ENCODE measurements around the gene KCNAB1. TPM values are rescaled to one million over a fixed set of nuclear protein-coding genes. Genes with fewer than 3 reads are reported as not detected.

Gene KCNAB1
- total RNA-seq, 3 donors from 2014 or later: 0.65 to 13.5 (median 1.2) TPM

DNA sequence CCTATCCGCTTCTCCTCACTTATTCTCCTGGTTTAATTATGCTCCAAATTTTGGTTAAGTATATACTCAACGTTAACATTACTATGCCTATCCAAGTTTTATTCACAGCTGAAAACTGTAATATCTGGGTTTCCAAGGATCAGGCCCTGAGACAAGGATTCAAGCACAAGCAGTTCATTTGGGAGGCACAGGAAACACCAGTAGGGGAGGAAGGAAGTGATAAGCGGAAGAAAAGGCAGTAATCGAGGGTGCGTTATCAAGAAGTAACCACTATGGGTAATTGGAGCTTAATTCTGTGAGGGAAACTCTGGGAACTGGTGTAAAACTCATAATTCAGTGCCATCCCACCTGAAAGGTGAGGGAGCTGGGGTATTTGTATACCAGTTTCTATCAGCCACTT lies 120.3 kb downstream of the KCNAB1 start:
- TF ChIP-seq, protein P1, sequence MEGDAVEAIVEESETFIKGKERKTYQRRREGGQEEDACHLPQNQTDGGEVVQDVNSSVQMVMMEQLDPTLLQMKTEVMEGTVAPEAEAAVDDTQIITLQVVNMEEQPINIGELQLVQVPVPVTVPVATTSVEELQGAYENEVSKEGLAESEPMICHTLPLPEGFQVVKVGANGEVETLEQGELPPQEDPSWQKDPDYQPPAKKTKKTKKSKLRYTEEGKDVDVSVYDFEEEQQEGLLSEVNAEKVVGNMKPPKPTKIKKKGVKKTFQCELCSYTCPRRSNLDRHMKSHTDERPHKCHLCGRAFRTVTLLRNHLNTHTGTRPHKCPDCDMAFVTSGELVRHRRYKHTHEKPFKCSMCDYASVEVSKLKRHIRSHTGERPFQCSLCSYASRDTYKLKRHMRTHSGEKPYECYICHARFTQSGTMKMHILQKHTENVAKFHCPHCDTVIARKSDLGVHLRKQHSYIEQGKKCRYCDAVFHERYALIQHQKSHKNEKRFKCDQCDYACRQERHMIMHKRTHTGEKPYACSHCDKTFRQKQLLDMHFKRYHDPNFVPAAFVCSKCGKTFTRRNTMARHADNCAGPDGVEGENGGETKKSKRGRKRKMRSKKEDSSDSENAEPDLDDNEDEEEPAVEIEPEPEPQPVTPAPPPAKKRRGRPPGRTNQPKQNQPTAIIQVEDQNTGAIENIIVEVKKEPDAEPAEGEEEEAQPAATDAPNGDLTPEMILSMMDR (IDR thresholded peaks at IDR 0.05): no peak
- Histone ChIP-seq H3K4me1 (ENCODE audit: low read depth) (no peaks in the 10 kb centered on the region), H3K36me3 (ENCODE audit: low read depth) (no peaks in the 10 kb centered on the region), H3K9me3 (no peaks in the 10 kb centered on the region), H3K4me3 (no peak overlapping the region)
- intact Hi-C loops (cut with DNase I, micrococcal nuclease): no loop called here
- ATAC-seq (no peak), DNase-seq (no peak)

DNA sequence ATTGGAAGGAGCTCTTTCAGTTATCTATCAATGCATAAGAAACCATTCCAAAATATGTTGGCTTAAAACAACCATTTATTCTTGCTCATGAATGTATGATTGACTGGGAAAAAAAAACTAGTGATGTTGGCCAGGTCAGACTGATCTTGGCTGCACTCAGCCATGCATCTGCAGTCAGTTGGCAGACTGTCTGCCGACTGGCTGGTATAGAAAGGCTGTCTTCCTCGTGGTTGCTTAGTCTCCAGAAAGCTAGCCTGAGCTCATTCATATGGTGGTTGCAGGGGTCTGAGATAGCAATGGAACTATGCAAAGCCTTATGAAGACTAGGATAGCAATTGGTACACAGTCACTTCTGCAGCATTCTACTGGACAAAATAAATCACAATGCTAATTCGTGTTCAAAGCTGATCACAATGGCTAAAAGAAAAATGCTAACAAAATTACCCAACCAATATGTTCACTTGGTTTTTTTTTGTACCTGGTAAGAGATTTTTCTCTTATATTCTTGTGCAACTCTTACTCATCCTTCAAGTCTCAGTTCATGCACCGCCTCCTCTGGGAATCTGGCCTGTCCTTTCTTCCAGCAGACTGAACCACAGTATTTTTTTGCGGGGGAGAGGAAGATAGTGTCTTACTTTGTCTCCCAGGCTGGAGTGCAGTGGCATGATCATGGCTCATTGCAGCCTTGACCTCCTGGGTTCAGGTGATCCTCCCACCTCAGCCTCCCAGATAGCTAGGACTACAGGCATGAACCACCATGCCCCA lies 126.8 kb downstream of the KCNAB1 start:
- intact Hi-C loops (cut with DNase I, micrococcal nuclease): no loop called here
- TF ChIP-seq, protein P1 (IDR thresholded peaks at IDR 0.05): no peak
- H3K9me3 ChIP-seq: no peaks in the 10 kb centered on the region
- no peaks in the 10 kb centered on the region for H3K4me1 ChIP-seq (ENCODE audit: low read depth)
- DNase-seq (no peak), ATAC-seq (no peak)
- H3K36me3 ChIP-seq (ENCODE audit: low read depth): no peaks in the 10 kb centered on the region
- no peak overlapping the region for H3K4me3 ChIP-seq

DNA sequence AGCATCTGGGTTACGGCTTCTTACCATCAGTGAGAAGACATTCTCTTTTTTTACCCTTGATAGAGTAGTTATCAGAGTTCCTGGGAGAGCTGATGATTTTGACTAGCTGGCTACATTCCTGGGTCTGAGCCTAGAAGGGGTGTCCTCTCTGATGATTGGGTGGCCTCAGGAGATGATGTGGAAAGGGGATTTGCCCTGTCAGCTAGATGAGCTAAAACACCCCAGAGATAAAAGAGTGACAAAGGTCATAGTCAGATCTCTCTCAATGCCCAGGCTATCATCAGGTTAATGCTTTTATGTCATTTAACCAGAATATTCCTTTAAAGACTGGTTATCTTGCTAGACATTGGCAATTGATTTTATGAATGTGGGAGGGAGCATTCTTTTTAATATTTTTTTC lies 130.2 kb downstream of the KCNAB1 start:
- no peak for DNase-seq
- no peak for ATAC-seq
- TF ChIP-seq, protein P1 (IDR thresholded peaks at IDR 0.05): no peak
- H3K36me3 ChIP-seq (ENCODE audit: low read depth): no peaks in the 10 kb centered on the region
- H3K9me3 ChIP-seq: no peaks in the 10 kb centered on the region
- intact Hi-C loops (cut with DNase I, micrococcal nuclease): no loop called here
- H3K4me3 ChIP-seq: no peak overlapping the region
- no peaks in the 10 kb centered on the region for H3K4me1 ChIP-seq (ENCODE audit: low read depth)

DNA sequence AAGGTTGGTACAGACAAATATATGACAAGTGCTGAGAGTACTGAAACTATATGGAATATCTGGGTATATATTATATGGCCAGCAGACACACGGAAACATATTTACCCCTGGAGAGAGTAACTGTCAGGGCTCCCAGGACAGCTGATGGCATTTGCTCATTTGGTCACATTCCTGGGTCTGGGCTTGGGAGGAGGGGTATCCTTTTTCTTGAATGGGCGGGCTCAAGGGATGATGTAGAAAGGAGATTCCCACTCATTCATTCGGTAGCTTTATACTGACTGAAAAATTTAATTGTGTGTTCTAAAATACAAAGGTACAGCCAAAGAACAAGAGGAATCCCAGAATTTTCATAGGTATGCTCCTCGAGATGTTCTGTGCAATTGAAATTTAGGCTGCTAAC lies 131.0 kb downstream of the KCNAB1 start:
- no peak for DNase-seq
- no peak overlapping the region for H3K4me3 ChIP-seq
- no peaks in the 10 kb centered on the region for H3K4me1 ChIP-seq (ENCODE audit: low read depth)
- TF ChIP-seq, protein P1 (IDR thresholded peaks at IDR 0.05): no peak
- no peaks in the 10 kb centered on the region for H3K36me3 ChIP-seq (ENCODE audit: low read depth)
- H3K9me3 ChIP-seq: no peaks in the 10 kb centered on the region
- intact Hi-C loops (cut with DNase I, micrococcal nuclease): no loop called here
- ATAC-seq: no peak

DNA sequence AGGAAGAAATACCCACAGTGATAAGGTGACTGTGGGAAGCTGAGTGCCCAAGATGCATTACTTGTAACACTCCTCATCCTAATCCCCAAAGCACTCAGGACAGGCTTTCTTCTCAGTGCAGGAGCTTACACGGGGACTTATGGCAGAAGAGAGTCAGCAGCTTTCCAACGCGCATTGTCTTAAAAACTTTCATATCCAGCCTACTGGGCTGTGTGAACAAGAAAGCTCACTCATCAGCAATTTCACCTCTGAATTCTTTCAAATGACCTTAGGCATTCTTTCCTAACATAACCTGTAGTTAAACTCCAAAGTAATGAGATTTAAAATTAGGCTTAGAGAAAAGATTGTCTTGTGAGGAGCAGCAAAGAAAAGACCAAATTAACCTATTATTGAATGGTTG lies 132.3 kb downstream of the KCNAB1 start:
- Histone ChIP-seq H3K4me3 (no peak overlapping the region), H3K9me3 (no peaks in the 10 kb centered on the region), H3K36me3 (ENCODE audit: low read depth) (no peaks in the 10 kb centered on the region), H3K4me1 (ENCODE audit: low read depth) (no peaks in the 10 kb centered on the region)
- intact Hi-C loops (cut with DNase I, micrococcal nuclease): no loop called here
- DNase-seq: no peak
- no peak for ATAC-seq
- TF ChIP-seq, protein P1 (IDR thresholded peaks at IDR 0.05): no peak

Measured in mucosa of descending colon (tissue), 3 donors.